BLaER1 treated with 17β-estradiol and CSF1 and Interleukin-3, amounts not matched to agents 10 nM and 100 nM (cell line): ENCODE measurements around the gene DVL1.
A peak's percentile ranks its signal among the peaks of the same experiment; 100 is the strongest.

Experiments used
- H3K27ac ChIP-seq, 11 experiments: shearing (Covaris generic); formaldehyde crosslinking; 2 replicates each; pipeline ENCODE4 v1.8.1; 2022
- H3K27me3 ChIP-seq, 11 experiments: shearing (Covaris generic); formaldehyde crosslinking; 2 replicates each; pipeline ENCODE4 v1.8.1; 2022
- H3K36me3 ChIP-seq, 11 experiments: shearing (Covaris generic); formaldehyde crosslinking; 2 replicates each; pipeline ENCODE4 v1.8.1; 2022
- H3K4me1 ChIP-seq, 10 experiments: shearing (Covaris generic); formaldehyde crosslinking; 2 replicates each; pipeline ENCODE4 v1.8.1; 2022
- H3K4me2 ChIP-seq, 11 experiments: shearing (Covaris generic); formaldehyde crosslinking; 2 replicates each; pipeline ENCODE4 v1.8.1; 2022
- H3K4me3 ChIP-seq, 10 experiments: shearing (Covaris generic); formaldehyde crosslinking; 2 replicates each; pipeline ENCODE4 v1.8.1; 2022
- H3K9ac ChIP-seq, 11 experiments: shearing (Covaris generic); formaldehyde crosslinking; 2 replicates each; pipeline ENCODE4 v1.8.1; 2022
- H3K9me3 ChIP-seq, 11 experiments: shearing (Covaris generic); formaldehyde crosslinking; replicated peaks in 1 of 11; 2 replicates each; pipeline ENCODE4 v1.8.1; 2022
- H4K20me1 ChIP-seq, 11 experiments: shearing (Covaris generic); formaldehyde crosslinking; 2 replicates each; pipeline ENCODE4 v1.8.1; 2022
- Cebpa-rat ChIP-seq, 11 experiments: shearing (Covaris generic); IDR thresholded peaks; 2 replicates each; pipeline ENCODE4 v1.8.1; 2022

The DVL1 gene

DNA sequence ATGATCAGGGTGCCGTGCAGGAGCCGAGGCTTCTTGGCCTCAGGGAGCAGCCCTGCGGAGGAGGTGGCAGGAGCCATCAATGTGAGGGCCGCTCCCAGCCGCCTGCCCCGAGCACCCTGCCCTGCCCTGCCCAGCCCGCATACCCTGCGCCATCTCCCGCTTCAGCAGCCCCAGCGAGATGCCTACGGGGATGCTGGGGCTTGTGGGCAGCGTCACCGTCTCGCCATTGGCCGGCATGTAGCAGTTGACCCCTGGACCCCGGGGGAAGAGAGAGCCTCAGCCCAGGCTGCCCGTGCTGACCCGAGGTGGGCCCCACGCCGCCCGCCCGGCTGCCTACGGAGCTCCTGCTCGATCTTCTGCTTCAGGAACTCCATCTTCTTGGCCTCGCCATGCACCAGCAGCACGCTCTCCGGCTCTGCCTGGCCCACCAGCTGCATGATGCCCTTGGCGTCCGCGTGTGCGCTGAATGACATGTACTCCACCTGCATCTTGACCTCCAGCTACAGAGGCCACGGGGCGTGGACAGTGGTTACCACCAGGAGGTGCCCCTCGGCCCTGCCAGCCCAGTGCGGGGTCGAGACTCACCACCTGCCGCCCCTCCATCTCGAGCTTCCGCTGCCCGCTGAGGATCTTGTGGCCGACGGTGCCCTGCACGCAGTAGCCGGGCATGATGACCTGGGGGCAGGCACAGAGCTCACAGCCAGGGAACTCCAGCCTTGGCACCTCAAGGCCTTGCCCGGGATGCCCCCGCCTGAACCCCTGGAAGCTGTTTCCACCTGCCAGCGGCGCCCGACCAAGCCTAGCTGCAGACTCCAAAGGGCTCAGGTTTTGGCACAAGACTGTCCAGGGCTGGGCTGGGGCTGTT is 36.5 kb downstream of the DVL1 start:
- H3K4me1 ChIP-seq, result peaks cover 13 to 17% (median 14%) of the 10 kb centered on the region in 10 experiments
- H3K36me3 ChIP-seq, result peaks cover 56 to 81% (median 75%) of the 10 kb centered on the region in 11 experiments
- H3K4me3 ChIP-seq, result no peak overlapping the region
- no peak for TF ChIP-seq Cebpa-rat (IDR thresholded peaks at IDR 0.05)
- H3K4me2 ChIP-seq, result no peak overlapping the region
- H3K9me3 ChIP-seq, result no peaks in the 10 kb centered on the region
- no peak overlapping the region for H3K27ac ChIP-seq
- H3K9ac ChIP-seq, result no peak overlapping the region
- H3K27me3 ChIP-seq, result no peaks in the 10 kb centered on the region
- H4K20me1 ChIP-seq, result peaks cover 23 to 87% (median 81%) of the 10 kb centered on the region in 11 experiments; a peak in 21 of 22 replicates

- H3K4me1 ChIP-seq, result peaks cover 19 to 25% (median 23%) of the 10 kb centered on the region in 10 experiments
- peaks cover 50 to 68% (median 64%) of the 10 kb centered on the region in 11 experiments for H3K36me3 ChIP-seq
- H3K4me2 ChIP-seq, result no peak overlapping the region
- H3K9ac ChIP-seq, result peak overlapping the region in 5 of 11 experiments; percentile 16 to 85 (median 23); a peak in 6 of 22 replicates
- no peaks in the 10 kb centered on the region for H3K27me3 ChIP-seq
- no peak overlapping the region for H3K27ac ChIP-seq
- H3K9me3 ChIP-seq, result no peaks in the 10 kb centered on the region
- TF ChIP-seq Cebpa-rat (IDR thresholded peaks at IDR 0.05), result no peak
- no peak overlapping the region for H3K4me3 ChIP-seq
- peaks cover 21 to 85% (median 75%) of the 10 kb centered on the region in 11 experiments; a peak in 21 of 22 replicates for H4K20me1 ChIP-seq
Observed at GRCh38 chr1:1311107-1312104, 37.8 kb downstream of the DVL1 start.

DNA sequence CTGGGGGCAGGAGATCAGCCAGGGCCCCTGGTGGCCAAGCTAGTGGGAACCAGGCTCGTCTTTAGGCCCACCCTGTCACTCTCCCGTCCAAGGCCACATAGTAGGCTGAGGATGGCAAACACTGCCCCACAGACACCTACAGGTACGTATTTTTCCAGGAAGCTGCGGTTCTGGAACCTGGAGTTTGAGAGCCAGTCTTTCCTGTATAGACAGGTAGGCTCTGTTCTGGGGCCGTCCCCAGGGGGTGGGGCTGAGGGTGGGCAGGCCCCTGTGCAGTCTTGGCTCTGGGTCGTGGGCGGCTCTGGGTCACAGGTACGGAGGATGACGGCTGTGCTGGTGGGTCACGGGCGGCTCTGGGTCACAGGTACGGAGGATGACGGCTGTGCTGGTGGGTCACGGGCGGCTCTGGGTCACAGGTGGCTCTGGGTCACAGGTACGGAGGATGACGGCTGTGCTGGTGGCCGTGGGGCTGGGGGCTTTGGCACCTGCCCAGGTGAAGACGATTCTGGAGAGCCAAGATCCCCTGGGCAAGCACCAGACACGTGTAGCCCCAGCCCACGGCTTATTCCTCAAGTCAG is 38.7 kb downstream of the DVL1 start:
- Histone ChIP-seq H3K9ac (peak overlapping the region in 10 of 11 experiments; percentile 84 to 97 (median 91); a peak in 15 of 22 replicates), H3K9me3 (no peaks in the 10 kb centered on the region), H3K27me3 (no peaks in the 10 kb centered on the region), H3K36me3 (peaks cover 44 to 62% (median 57%) of the 10 kb centered on the region in 11 experiments), H3K27ac (no peak overlapping the region), H3K4me1 (peaks cover 27 to 34% (median 31%) of the 10 kb centered on the region in 10 experiments), H3K4me3 (peak overlapping the region in 6 of 10 experiments; percentile 85 to 99 (median 94); a peak in 9 of 20 replicates), H4K20me1 (peaks cover 16 to 86% (median 77%) of the 10 kb centered on the region in 11 experiments; a peak in 21 of 22 replicates), H3K4me2 (peak overlapping the region; percentile 97 to 100 (median 98); a peak in 20 of 22 replicates)
- TF ChIP-seq Cebpa-rat (IDR thresholded peaks at IDR 0.05), result no peak

DNA sequence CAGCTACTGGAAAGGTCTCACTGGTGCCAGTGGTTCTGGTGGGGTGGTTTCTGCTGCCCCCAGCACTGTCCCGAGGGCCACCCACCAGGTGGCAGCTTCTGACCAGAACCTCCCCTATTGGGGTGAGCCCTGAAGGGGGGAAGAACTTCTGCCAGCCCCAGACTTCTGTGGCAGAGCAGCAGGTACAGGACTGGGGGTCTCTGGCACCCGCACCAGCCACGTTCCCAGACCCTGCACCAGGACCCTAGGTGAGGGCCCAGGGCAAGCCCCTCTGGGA is 39.2 kb downstream of the DVL1 start:
- Histone ChIP-seq H3K27ac (no peak overlapping the region), H3K27me3 (no peaks in the 10 kb centered on the region)

DNA sequence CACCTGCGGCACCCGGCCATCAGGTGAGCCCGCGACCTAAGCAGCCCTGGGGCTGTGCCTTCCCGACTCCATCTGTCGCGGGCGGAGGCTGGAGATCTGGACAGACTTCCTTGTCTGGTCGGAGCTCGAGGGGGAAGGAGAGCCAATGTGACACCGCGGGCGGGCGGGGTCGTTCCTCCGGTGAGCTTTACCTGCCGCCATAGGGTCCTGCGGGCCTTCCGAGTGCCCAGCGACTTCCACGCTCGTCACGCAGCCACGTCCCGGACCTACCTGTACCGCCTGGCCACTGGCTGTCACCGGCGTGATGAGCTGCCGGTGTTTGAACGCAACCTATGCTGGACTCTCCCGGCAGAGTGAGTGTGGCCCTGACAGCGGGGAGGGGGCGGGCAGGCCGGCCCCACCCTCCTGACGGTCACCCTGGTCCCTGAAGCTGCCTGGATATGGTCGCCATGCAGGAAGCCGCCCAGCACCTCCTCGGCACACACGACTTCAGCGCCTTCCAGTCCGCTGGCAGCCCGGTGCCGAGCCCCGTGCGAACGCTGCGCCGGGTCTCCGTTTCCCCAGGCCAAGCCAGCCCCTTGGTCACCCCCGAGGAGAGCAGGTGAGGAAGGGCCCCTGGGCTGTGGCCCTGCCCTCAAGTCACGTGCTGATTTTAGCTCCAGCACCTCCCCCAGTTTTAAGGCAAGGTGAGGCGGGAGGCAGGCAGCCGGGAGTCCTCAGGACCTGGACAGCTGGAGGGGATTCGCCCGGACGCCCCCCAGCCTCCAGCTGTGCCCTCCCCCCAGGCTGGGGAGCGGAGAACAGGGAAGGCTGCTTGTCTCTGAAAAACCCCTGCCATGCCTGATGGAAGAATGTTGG is 39.7 kb downstream of the DVL1 start:
- no peaks in the 10 kb centered on the region for H3K27me3 ChIP-seq
- H3K9me3 ChIP-seq, result no peaks in the 10 kb centered on the region
- H3K4me3 ChIP-seq, result peak overlapping the region; percentile 85 to 99 (median 90)
- H3K9ac ChIP-seq, result peak overlapping the region; percentile 84 to 97 (median 91)
- peak overlapping the region; percentile 97 to 100 (median 98) for H3K4me2 ChIP-seq
- H3K27ac ChIP-seq, result peak overlapping the region; percentile 67 to 91 (median 88); a peak in 20 of 22 replicates
- peaks cover 37 to 52% (median 48%) of the 10 kb centered on the region in 11 experiments for H3K36me3 ChIP-seq
- peaks cover 38 to 44% (median 42%) of the 10 kb centered on the region in 10 experiments for H3K4me1 ChIP-seq
- peaks cover 16 to 88% (median 79%) of the 10 kb centered on the region in 11 experiments; a peak in 21 of 22 replicates for H4K20me1 ChIP-seq
- TF ChIP-seq Cebpa-rat (IDR thresholded peaks at IDR 0.05), result no peak

More for the DNA sequence above, 39.2 kb downstream of the DVL1 start:
- Histone ChIP-seq H3K4me2 (peak overlapping the region; percentile 97 to 100 (median 98); a peak in 21 of 22 replicates), H3K9ac (peak overlapping the region in 10 of 11 experiments; percentile 84 to 97 (median 91); a peak in 17 of 22 replicates), H3K4me1 (peaks cover 32 to 39% (median 37%) of the 10 kb centered on the region in 10 experiments), H3K9me3 (no peaks in the 10 kb centered on the region), H3K4me3 (peak overlapping the region in 8 of 10 experiments; percentile 85 to 99 (median 93); a peak in 15 of 20 replicates), H3K36me3 (peaks cover 43 to 58% (median 53%) of the 10 kb centered on the region in 11 experiments), H4K20me1 (peaks cover 16 to 88% (median 79%) of the 10 kb centered on the region in 11 experiments; a peak in 21 of 22 replicates)
- no peak for TF ChIP-seq Cebpa-rat (IDR thresholded peaks at IDR 0.05)

DNA sequence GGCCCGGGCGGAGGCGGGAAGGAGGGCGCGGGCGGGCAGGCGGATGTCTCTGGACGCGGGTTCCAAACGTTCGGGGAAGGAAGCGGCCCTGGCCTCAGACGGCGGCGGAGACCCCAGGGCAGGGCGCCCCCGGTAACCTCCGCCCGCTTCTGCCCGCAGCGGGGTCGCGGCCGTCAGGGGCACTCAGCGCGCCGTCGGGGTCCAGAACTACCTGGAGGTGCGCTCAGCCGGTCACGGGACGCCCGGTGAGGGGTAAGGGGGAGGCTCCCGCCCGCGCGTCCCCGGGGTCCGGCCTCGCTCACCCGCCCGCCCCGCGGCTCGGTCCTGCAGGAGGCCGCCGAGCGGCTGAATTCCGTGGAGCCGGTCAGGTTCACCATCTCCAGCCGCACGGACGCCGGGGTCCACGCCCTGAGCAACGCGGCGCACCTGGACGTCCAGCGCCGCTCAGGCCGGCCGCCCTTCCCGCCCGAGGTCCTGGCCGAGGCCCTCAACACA is 40.4 kb downstream of the DVL1 start:
- TF ChIP-seq Cebpa-rat (IDR thresholded peaks at IDR 0.05), result no peak
- Histone ChIP-seq H3K27ac (peak overlapping the region; percentile 67 to 91 (median 88); a peak in 21 of 22 replicates), H3K9ac (peak overlapping the region; percentile 84 to 97 (median 91)), H3K9me3 (no peaks in the 10 kb centered on the region), H3K4me2 (peak overlapping the region; percentile 97 to 100 (median 98)), H4K20me1 (peaks cover 11 to 88% (median 79%) of the 10 kb centered on the region in 11 experiments; a peak in 21 of 22 replicates), H3K4me3 (peak overlapping the region; percentile 85 to 99 (median 90)), H3K4me1 (peaks cover 45 to 51% (median 49%) of the 10 kb centered on the region in 10 experiments), H3K36me3 (peaks cover 30 to 45% (median 41%) of the 10 kb centered on the region in 11 experiments), H3K27me3 (no peaks in the 10 kb centered on the region)
